ENCODE measurements around the gene AMN.

Gene AMN

GRCh38 chr14:102971314-102971713 lies 48.9 kb downstream of the AMN start:
- DNase-seq, result no peak

GRCh38 chr14:102971836-102972606 lies 49.6 kb downstream of the AMN start:
- no peak for DNase-seq

GRCh38 chr14:102973706-102974285 lies 51.3 kb downstream of the AMN start:
- no peak for DNase-seq

- DNase-seq, result no peak
Observed at GRCh38 chr14:102975662-102976061, 53.2 kb downstream of the AMN start.

GRCh38 chr14:102977475-102977874 lies 55.0 kb downstream of the AMN start:
- DNase-seq, result no peak

GRCh38 chr14:102979406-102979805 lies 56.9 kb downstream of the AMN start:
- no peak for DNase-seq

- no peak for DNase-seq
Observed at GRCh38 chr14:102980409-102980810, 57.9 kb downstream of the AMN start.

Data from CD4-positive, alpha-beta T cell treated with Interleukin-21 for 1 hour (primary cell).